RPMI8226 (cell line): ENCODE data around the gene DNAJC27.
A peak's percentile ranks its signal among the peaks of the same experiment; 100 is the strongest.
"Not testable (repeated sequence)": the region's sequence is repeated elsewhere in the genome, so short reads cannot be mapped to it uniquely, and the experiment has no call there.

Experiments used
- DNase-seq: peaks from one replicate; pipeline ENCODE4 v3.0.0-alpha.2; 2015

The DNAJC27 gene

DNA sequence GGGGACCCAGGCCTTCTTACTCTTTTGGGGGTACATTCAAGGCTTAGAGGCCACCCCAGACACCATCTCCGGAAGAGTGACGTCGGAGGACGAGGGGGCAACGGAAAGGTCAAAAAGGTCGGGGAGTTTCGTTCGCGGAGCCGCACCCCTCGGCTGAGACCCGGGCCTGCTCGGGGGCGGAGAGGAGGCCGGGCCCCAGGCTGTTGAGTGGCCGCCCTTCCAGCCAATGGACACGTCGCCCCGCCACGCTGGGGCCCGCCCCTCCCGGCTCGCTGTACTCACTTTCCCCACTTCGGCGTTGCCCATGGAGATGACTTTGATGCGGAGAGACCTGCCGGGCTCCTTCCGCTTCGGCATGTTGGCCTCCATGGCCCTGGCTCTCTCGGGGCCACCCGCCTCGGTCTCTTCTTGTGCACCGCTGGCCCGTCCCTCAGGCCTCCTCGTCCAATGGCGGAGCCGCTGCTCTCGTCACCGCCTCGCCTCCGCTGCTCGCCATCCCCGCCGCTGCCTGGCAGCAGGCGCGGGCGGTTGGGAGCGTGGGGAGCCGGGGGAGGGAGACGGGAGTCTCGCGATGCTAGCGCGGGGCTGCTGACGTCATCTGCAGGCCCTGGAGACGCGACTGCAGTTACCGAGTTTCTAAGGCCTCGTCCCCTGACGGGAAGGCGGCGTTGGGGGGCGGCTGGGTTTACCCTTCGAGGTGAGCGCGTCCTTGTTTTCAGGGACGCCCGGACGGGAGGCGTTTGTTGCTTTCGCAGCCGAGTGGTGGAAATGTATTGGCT, at the start of gene DNAJC27:
Gene DNAJC27 (minus strand): TSS at position 420 of the 779 bp plus-strand sequence. CDS start 51 bp downstream, at position 369.
- DNase-seq, result peak; percentile 97

GRCh38 chr2:25018681-25019080, 46.9 kb upstream of the DNAJC27 start:
- no peak for DNase-seq

- no peak for DNase-seq
These were observed 42.9 kb upstream of the DNAJC27 start for GRCh38 chr2:25014631-25015030.

DNA sequence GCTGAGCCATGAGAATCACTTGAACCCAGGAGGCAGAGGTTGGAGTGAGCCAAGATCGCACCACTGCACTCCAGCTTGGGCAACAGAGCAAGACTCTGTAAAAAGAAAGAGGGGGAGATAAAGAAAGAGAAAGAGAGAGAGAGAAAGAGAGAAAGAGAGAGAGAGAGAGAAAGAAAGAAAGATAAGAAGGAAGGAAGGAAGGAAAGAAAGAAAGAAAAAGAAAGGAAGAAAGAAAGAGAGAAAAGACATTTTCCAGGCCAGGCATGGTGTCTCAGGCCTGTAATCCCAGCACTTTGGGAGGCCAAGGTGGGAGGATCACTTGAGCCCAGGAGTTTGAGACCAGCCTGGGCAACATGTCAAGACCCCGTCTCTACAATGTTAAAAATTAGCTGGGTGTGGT, 39.6 kb upstream of the DNAJC27 start:
- DNase-seq, result not testable (repeated sequence)

DNA sequence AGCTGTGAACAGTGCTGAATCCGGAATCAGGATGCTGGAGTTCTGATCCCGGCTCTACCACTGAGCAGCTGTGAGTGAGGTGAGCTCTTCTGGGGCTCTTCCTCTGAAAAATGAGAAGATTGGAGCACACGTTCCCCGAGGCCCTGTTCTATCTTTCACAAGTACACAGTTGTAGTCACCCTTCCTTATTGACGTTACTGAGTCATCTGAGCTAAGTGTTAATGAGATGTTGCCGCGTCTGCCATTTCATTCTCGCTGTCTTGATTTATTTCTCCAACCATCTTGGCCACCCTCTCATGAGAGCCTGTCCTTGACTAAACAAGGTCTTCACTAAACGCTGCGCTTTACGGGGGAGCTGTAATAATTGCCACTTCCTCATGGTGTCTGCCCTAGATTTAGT, 38.2 kb upstream of the DNAJC27 start:
- no peak for DNase-seq

- DNase-seq, result no peak
These were observed 30.3 kb upstream of the DNAJC27 start for GRCh38 chr2:25002066-25002465.

- no peak for DNase-seq
These were observed 29.5 kb upstream of the DNAJC27 start for GRCh38 chr2:25001325-25001637.

DNA sequence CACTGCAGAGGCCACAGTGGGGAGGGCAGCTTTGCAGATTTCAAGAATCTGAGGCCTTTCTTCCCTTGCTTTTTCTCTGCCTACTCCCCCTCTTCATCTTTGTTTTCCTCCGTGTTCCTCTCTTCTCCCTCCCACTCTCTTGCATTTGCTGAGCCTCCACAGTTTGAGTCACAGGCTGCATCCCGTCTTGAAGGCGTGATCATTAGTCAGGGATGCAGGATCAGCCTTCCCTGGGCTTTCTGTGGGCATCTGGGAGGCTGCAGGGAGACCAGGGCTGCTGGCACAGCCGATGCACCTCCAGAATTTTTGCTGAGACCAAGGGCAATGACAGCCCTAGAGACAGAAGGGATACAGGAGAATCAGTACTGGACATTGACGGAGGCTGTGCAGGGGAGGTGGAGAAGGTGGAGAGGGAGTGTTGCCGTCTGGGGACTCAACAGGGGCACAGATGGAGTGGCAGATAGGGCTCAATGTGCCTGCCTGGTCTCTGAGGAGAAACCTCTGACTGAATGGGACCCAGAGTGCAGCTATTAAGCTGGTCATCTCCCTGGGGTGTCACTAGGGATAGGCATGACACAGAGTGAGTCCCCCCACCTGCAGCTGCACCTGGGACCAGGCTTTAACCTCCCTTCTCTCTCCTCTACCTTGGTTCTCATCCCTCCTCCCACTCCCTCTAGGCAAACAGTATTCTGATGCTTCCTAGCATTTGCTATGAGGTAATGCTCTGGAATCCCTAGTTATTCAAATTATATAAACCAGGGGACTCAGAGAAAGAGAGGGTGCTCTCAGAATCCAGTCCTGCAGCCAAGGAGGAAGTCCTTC, 29.0 kb upstream of the DNAJC27 start:
- DNase-seq, result no peak

GRCh38 chr2:25000036-25000435, 28.3 kb upstream of the DNAJC27 start:
- no peak for DNase-seq

GRCh38 chr2:24999097-24999496, 27.3 kb upstream of the DNAJC27 start:
- not testable (repeated sequence) for DNase-seq

- no peak for DNase-seq
These were observed 22.5 kb upstream of the DNAJC27 start for GRCh38 chr2:24994146-24994724.

DNA sequence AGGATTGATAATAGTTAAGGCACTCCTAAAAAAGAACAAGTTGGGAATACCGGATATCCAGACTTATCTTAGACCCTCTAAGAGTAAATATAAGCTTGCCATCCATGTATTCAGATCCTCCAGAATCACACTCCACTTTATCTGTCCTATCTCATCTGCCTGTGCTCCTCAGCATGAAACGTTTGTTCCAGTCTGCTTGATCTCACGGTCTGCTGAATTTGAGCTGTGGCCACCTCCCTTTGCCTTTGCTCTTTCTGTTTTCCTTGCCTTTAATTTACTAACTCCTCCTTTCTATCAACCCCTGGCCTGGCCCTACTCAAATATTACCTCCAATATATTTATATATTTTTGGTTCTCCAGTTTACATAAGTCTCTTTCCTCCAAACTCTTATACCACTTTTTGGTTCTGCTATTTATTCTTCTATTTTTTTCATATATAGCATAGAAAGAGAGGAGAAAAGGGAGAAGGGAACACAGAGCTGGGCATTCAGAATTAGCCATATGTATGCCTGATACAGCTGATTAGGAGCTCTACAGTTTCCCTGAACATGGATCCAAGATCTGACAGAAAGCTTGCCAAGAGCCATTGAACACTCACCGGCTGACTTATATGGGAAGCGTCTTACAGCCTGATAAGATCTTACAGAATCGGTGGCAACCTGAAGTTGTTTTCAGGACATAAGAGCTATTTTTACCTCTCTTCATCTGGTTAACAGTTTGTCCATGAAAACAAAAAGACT, 21.8 kb upstream of the DNAJC27 start:
- DNase-seq, result no peak

DNA sequence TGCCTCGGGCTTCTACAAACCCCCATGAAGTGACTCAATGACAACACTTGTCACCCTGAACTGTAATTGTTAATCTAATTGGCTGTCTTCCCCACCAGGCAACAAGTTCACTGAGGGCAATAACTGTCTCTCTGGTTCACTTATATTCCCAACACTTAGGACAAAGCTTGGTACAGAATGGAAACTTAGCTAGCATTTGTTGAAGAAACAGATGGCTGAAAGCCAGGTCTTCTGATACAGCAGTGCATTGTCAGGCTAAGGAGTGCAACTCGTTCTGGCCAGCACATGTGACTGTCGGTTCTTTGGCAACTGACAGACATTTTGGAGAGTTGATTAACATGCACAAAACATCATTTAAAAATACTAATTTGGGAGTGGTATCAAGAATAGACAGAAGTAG, 14.6 kb upstream of the DNAJC27 start:
- peak; percentile 25 for DNase-seq

- no peak for DNase-seq
These were observed 13.8 kb upstream of the DNAJC27 start for GRCh38 chr2:24985511-24985910.

- peak; percentile 4 for DNase-seq
These were observed 13.2 kb upstream of the DNAJC27 start for GRCh38 chr2:24984912-24985311.

- no peak for DNase-seq
These were observed 9.8 kb upstream of the DNAJC27 start for GRCh38 chr2:24981411-24982136.

DNA sequence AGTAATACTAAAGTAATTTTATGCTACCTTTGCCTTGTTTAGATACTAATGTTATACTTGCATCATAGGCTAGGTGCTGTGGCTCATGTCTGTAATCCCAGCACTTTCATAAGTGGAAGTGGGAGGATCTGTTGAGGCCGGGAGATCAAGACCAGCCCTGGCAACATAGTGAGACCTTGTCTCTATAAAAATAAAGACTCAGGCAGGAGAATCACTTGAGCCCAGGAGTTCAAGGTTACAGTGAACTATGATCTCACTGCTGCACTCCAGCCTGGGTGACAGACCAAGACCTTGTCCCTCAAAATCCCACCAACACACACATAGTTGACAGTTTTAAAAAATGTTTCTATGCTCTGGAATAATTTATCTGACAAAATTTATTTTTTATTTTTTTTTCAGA, 6.9 kb upstream of the DNAJC27 start:
- DNase-seq, result no peak

DNA sequence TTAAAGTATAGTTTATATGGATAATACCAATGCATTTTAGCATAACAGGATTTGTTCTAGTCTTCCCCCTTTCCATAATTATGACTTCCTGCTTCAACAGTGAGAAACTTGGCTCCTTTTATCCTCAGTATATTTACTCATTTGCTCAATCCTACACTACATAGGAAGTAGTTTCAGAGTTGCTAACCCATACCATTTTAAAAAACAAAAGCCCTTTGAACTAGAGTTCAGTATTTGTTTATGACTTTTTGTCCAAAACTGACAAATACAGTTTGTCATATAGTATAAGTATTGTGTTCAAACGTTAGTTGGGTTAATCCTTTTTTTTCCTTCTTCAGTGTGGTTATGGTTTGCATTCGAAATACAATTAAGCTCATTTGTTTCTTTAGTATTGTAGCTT, 5.9 kb upstream of the DNAJC27 start:
- DNase-seq, result no peak

DNA sequence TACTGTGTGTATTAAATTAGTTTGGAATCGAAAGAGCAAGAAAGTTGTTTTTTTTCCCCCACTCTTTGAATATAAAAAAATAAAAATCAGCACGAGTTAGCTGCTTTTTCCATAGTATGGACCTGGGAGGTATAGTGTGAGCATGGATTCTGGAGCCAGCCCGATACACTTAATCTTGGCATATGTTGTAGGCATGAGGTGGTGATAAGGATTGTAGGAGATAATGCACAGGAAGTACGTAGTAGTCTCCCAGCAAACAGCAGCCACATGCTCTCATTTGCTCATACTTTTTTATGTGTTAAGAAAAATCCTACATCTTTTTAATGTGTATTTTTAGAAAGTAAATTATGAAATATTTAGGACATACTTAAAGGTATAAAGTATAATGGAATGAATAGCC, 2.1 kb upstream of the DNAJC27 start:
- DNase-seq, result no peak

- DNase-seq, result peak; percentile 55
These were observed 683 bp upstream of the DNAJC27 start for GRCh38 chr2:24972315-24972961.

DNA sequence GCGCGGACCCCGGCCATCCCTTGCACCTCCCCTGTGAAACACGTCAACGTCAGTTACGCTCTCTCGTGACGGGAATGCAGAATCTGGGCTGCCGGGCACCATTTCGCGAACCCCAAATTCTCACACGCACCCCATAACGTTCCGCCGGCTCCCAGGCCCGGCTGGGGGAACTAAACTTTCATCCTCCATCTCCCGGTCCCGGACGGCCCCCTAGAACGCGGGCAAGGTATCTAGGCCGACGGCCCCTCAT, 544 bp downstream of the DNAJC27 start:
- peak; percentile 30 for DNase-seq
